GM19023 (cell line): ENCODE data around the gene TIPIN.
"Not testable (repeated sequence)": the region's sequence is repeated elsewhere in the genome, so short reads cannot be mapped to it uniquely, and the experiment has no call there.

Source experiments
- ATAC-seq: cut with Tn5 transposase; IDR thresholded peaks from one replicate; pipeline ENCODE4 v1.9.1; 2021; ENCODE audit warnings: mild to moderate bottlenecking, moderate library complexity; ENCODE audit not compliant: unreplicated experiment

TIPIN gene

DNA sequence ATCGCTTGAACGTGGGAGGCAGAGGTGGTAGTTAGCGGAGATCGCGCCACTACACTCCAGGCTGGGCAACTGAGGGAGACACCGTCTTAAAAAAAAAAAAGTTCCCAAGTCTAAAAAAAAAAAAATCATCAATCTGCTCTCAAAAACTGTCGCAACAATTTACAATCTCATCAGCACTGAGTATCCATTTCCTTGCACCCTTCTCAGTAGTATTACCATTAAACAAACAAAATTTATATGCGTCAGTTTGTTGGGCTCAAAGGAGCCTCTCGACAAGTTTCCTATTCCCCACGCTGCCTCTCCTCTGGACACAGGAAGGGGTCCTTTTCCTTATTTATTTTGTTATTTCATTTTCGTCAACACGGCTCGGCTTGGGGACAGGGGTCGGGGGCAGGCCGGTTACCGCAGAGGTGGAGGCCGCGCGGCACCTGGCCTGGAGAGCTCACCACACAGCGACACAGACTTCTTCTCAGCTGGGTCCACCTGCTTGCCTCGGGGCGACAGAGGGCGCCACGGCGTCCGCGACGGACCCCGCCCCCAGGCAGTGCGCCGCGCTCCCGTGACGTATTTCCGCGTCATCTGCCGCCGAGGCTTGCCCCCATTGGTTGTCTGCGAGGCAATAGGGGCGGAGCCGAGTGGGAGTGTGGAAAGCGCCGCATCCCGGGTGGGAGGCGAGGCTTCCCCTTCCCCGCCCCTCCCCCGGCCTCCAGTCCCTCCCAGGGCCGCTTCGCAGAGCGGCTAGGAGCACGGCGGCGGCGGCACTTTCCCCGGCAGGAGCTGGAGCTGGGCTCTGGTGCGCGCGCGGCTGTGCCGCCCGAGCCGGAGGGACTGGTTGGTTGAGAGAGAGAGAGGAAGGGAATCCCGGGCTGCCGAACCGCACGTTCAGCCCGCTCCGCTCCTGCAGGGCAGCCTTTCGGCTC, 30.0 kb upstream of the TIPIN start, which contains the start of gene MAP2K1:
Gene MAP2K1, plus strand, starts transcription at position 709 of the 920 bp plus-strand sequence. CDS start 436 bp downstream, outside the sequence.
- ATAC-seq = peak; percentile 85

GRCh38 chr15:66381376-66381775, 24.9 kb upstream of the TIPIN start:
- not testable (repeated sequence) for ATAC-seq

DNA sequence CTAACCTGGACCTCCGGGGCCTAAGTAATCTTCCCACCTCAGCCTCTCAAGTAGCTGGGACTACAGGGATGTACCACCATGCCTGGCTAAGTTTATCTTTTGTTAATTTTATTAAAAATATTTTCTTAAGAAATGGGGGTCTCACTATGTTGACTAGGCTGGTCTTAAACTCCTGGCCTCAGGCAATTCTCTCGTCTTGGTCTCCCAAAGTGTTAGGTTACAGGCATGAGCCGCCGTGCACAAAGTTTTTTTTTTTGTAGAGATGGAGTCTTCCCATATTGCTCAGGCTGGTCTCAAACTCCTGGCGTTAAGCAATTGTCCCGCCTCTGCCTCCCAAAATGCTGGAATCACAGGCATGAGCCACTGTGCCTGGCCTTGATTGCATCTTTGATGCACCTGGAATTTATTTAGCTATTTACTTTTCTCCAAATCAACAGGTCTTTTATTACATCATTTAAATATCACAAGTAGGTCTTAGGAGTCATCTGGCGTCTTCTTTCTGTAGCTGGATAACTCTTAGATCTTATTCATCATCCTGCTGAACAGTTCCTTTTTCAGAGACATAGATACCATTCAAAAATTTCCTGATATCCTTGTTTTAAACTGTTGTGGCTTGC, 22.4 kb upstream of the TIPIN start:
- no peak for ATAC-seq

DNA sequence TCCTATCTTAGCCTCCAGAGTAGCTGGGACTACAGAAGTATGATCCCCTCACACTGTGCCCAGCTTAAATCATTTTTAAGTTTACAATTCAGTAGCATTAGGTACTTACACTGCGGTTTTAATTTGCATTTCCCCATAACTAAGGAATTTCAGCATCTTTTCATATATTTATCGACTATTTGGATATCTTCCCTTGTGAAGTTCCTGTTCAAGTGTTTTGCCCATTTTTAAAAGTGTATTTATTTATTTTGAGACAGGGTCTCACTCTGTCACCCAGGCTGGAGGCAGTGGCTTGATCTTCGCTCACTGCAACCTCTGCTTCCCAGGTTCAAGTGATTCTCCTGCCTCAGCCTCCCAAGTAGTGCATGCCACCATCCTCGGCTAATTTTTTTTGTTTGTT, 17.7 kb upstream of the TIPIN start:
- no peak for ATAC-seq

DNA sequence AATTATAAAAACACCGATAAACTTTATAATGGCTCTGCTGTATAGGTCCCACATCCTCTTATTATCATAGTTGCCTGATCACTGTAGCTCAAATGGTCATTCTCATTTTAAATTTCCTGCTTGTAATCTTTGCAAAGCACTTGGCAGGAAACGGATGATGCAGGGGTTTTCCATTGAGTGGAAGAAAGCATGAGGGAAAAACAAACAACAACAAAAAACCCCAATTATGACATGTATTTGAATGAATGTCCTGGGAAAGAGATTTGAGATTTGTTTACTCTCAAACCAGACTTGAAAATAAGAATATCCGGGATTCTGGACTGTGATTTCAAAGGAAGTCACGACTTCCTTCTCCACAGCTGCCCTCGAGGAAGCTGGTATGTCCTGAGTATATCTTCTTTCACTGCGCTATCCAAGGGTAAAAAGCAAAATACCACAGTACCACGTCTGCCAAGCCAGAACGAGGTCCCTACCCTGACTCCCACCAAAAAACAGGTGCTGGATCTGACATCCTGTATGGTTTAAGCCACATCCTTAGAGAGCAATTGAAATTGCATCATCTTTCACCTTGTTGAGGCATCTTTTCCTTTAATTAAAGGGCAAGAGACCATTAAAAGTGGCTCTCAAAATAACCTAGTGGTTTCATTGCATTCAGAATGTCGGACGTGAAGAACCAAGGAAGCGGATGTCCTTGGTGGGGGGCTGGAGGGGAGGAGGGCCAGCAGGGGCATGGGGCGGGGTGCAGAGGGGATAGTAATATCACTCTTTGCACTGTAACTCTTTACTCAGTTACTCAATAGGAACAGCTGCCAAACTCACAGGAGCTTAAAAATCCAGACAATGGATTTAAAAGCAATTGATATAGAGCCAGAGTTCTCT, 13.5 kb upstream of the TIPIN start:
- ATAC-seq = no peak

DNA sequence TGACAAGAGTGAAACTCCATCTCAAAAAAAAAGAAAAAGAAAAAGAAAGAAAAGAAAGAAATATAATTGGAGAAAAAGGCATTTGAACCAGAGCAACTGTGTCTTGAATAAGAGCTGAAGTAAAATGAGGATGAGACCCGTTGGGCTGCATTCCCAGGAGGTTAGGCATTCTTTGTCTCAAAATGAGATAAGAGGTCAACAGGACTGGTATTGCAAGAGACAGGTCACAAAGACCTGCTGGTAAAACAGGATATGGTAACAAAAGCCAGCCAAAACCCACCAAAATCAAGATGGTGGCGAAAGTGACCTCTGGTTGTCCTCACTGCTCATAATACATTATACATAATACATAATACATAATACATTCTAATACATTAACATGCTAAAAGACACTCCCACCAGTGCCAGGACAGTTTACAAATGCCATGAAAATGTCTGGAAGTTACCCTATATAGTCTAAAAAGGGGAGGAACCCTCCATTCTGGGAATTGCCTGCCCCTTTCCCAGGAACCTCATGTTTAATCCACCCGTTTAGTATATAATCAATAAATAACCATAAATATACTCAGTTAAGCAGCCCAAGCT, 8.6 kb upstream of the TIPIN start:
- no peak for ATAC-seq

DNA sequence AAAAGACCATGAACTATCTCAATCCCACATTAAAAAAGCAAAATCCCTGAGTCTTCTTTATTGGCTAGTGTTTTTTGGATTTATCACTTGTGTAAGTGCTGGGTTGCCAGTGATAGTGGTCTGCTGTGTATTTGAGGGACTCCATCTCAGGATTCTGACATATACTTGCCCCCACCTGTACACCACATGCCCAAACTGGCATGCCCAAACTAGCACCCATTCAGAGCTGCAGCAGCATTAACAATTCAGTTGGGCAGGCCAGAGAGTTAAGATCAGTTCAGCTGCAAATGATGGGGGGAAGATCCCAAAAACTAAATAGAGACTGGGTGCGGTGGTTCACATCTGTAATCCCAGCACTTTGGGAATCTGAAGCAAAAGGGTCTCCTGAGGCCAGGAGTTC, 6.3 kb upstream of the TIPIN start:
- ATAC-seq = no peak

DNA sequence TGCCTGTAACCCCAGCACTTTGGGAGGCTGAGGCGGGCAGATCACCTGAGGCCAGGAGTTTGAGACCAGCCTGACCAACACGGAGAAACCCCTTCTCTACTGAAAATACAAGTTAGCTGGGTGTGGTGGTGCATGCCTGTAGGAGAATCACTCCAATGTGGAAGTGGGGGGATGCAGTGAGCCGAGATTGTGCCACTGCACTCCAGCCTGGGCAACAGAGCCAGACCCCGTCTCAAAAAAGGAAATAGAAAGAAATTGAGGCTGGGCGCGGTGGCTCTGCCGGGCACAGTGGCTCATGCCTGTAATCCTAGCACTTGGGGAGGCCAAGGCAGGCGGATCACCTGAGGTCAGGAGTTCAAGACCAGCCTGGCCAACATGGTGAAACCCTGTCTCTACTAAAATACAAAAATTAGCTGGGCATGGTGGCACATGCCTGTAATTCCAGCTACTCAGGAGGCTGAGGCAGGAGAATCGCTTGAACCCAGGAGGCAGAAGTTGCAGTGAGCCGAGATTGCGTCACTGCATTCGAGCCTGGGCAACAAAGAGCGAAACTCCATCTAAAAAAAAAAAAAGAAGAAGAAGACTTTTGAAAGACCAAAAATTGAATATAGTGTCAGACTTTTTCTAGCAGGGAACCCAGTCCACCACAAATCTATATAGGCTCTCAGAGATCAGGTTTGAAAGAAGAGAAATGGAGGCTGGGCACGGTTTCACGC, 5.4 kb upstream of the TIPIN start:
- ATAC-seq = not testable (repeated sequence)

DNA sequence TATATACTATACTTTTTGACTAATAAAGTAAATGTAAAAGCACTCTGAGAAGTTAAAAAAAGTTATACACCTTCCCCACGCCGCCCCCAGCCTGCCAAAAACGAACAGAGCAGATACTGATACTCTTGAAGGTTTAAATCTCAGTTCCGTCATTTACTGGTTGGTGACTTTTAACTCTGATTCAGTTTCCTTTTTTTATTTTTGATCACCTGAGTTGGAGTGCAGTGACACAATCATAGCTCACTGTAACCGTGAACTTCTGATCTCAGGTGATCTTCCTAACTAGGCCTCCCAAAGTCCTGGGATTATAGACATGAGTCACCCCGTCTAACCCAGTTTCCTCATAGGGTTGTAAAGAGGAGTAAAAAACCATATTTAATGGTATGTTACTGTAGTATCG, 3.3 kb upstream of the TIPIN start:
- no peak for ATAC-seq

GRCh38 chr15:66356077-66356358, 467 bp downstream of the TIPIN start:
- ATAC-seq = peak; percentile 9

GRCh38 chr15:66348530-66348929, 8.0 kb downstream of the TIPIN start:
- not testable (repeated sequence) for ATAC-seq

- no peak for ATAC-seq
Observed at GRCh38 chr15:66328771-66329170, 27.7 kb downstream of the TIPIN start.

DNA sequence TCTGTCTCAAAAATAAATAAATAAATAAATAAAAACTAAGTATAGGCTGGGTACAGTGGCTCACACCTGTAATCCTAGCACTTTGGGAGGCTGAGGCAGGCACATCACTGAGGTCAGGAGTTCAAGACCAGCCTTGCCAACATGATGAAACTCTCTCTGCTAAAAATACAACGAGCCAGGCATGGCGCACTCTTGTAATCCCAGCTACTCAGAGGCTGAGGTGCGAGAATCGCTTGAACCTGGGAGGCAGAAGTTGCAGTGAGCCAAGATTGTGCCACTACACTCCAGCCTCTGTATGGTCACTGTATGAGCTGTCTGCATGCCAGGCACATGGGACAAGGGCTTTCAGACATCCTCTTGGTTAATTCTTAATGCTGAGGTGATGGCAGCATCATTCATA, 28.7 kb downstream of the TIPIN start:
- no peak for ATAC-seq

GRCh38 chr15:66326051-66326450, 30.4 kb downstream of the TIPIN start:
- no peak for ATAC-seq

- ATAC-seq = no peak
Observed at GRCh38 chr15:66323312-66323928, 33.1 kb downstream of the TIPIN start.

- no peak for ATAC-seq
Observed at GRCh38 chr15:66312144-66312543, 44.3 kb downstream of the TIPIN start.

GRCh38 chr15:66310786-66311185, 45.7 kb downstream of the TIPIN start:
- no peak for ATAC-seq

DNA sequence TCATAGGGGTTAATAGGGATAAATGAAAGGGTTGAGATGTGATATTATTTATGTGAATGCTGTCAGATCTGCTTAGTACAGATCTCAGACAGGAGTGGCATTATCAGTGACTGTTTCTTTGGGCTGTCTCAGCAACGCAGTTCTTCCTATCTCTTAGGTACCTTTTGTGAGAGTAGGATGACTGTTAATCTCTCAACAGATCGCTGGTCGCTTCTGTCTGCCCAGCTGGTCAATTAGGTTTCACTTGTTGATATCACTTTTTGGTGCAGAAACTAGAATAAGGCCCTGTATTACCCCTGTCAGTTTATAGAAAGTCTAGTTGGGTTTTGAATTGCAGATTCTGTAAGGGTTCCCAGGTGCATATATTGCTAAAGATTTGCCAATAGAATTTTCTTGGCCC, 46.7 kb downstream of the TIPIN start:
- no peak for ATAC-seq

DNA sequence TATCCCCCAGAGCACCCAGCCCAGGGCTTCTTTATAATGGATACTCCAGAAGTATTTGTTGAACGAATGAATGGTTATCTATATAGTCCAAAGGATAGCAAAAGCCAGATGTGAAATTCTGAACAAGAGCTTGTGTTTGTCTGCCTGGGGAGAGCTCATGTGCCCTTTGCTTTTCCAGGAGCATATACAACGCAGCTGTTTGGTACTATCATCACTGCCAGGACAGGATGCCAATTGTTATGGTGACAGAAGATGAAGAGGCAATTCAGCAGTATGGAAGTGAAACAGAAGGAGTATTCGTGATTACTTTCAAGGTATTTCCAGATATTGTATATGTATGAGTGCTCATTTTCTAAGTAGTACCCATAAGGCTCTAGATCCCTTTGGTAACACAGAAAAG, 48.0 kb downstream of the TIPIN start:
- no peak for ATAC-seq

- no peak for ATAC-seq
Observed at GRCh38 chr15:66306381-66306780, 50.1 kb downstream of the TIPIN start.
